H9 (cell line): ENCODE measurements around the gene AQP11. TPM values are rescaled to one million over a fixed set of nuclear protein-coding genes. Genes with fewer than 3 reads are reported as not detected.

ENCODE experiments used
- DNase-seq: peaks from one replicate; pipeline ENCODE4 v3.0.0-alpha.2; 2017
- H2AFZ ChIP-seq: one replicate; pipeline ENCODE4 v1.6.1; 2013; ENCODE audit warnings: mild to moderate bottlenecking, low read length, control low read depth, moderate library complexity
- H2AK5ac ChIP-seq: 2 replicates; pipeline ENCODE4 v1.6.1; 2013; ENCODE audit warnings: low read length, control low read depth, mixed read lengths; ENCODE audit not compliant: insufficient read length
- H2BK120ac ChIP-seq: one replicate; pipeline ENCODE4 v1.6.1; 2013; ENCODE audit warnings: low read depth, mild to moderate bottlenecking, low read length, control low read depth, inconsistent platforms; ENCODE audit not compliant: poor library complexity, severe bottlenecking
- H2BK12ac ChIP-seq: 2 replicates; pipeline ENCODE4 v1.6.1; 2013; ENCODE audit warnings: low read length, control low read depth, mixed read lengths, low read depth; ENCODE audit not compliant: insufficient read length
- H2BK15ac ChIP-seq: 2 replicates; pipeline ENCODE4 v1.6.1; 2013; ENCODE audit warnings: low read depth, low read length, control low read depth
- H2BK20ac ChIP-seq: one replicate; pipeline ENCODE4 v1.6.1; 2013; ENCODE audit warnings: low read depth, mild to moderate bottlenecking, low read length, control low read depth, inconsistent platforms; ENCODE audit not compliant: poor library complexity, severe bottlenecking
- H2BK5ac ChIP-seq: 2 replicates; pipeline ENCODE4 v1.6.1; 2013; ENCODE audit warnings: low read length, control low read depth, mixed read lengths; ENCODE audit not compliant: insufficient read length
- H3K14ac ChIP-seq: 2 replicates; pipeline ENCODE4 v1.6.1; 2013; ENCODE audit warnings: low read length, control low read depth; ENCODE audit not compliant: insufficient read depth
- H3K18ac ChIP-seq: 2 replicates; pipeline ENCODE4 v1.6.1; 2013; ENCODE audit warnings: low read depth, mild to moderate bottlenecking, mixed read lengths, low read length, control low read depth; ENCODE audit not compliant: insufficient read length
- H3K23ac ChIP-seq: 2 replicates; pipeline ENCODE4 v1.6.1; 2013; ENCODE audit warnings: low read length, control low read depth, mixed read lengths, low read depth; ENCODE audit not compliant: insufficient read length
- H3K23me2 ChIP-seq: 2 replicates; pipeline ENCODE4 v1.6.1; 2013; ENCODE audit warnings: low read depth, mild to moderate bottlenecking, mixed read lengths, low read length, control low read depth; ENCODE audit not compliant: insufficient read length, poor library complexity, severe bottlenecking
- H3K27ac ChIP-seq: 2 replicates; pipeline ENCODE4 v1.5.1; 2013; ENCODE audit warnings: low read length, control low read depth, mixed read lengths, low read depth; ENCODE audit not compliant: insufficient read length
- H3K27me3 ChIP-seq: 2 replicates; pipeline ENCODE4 v1.6.1; 2013; ENCODE audit warnings: low read length, control low read depth, inconsistent platforms; ENCODE audit not compliant: insufficient read depth
- H3K4ac ChIP-seq: 2 replicates; pipeline ENCODE4 v1.6.1; 2013; ENCODE audit warnings: low read depth, mild to moderate bottlenecking, control low read depth, inconsistent platforms, low read length, moderate library complexity
- H3K4me1 ChIP-seq: 2 replicates; pipeline ENCODE4 v1.6.1; 2013; ENCODE audit warnings: low read length, control low read depth, inconsistent platforms; ENCODE audit not compliant: insufficient read depth
- H3K4me2 ChIP-seq: 2 replicates; pipeline ENCODE4 v1.6.1; 2013; ENCODE audit warnings: low read length, control low read depth, mixed read lengths; ENCODE audit not compliant: insufficient read length, insufficient read depth
- H3K56ac ChIP-seq: 2 replicates; pipeline ENCODE4 v1.6.1; 2013; ENCODE audit warnings: low read depth, mild to moderate bottlenecking, mixed read lengths, low read length, control low read depth; ENCODE audit not compliant: insufficient read length
- H3K79me1 ChIP-seq: 2 replicates; pipeline ENCODE4 v1.6.1; 2013; ENCODE audit warnings: low read depth, mild to moderate bottlenecking, moderate library complexity, low read length, control low read depth, inconsistent platforms; ENCODE audit not compliant: insufficient read depth, poor library complexity, severe bottlenecking
- H3K79me2 ChIP-seq: 2 replicates; pipeline ENCODE4 v1.6.1; 2013; ENCODE audit warnings: low read length, control low read depth, inconsistent platforms; ENCODE audit not compliant: insufficient read depth
- H3K9ac ChIP-seq: 2 replicates; pipeline ENCODE4 v1.6.1; 2013; ENCODE audit warnings: low read length, control low read depth, mixed read lengths; ENCODE audit not compliant: insufficient read length; ENCODE audit errors: extremely low read depth
- H3K9me3 ChIP-seq: one replicate; pipeline ENCODE4 v1.6.1; 2013; ENCODE audit warnings: low read depth, low read length, inconsistent platforms; ENCODE audit not compliant: control insufficient read depth
- H3T11ph ChIP-seq: one replicate; pipeline ENCODE4 v1.6.1; 2013; ENCODE audit warnings: mild to moderate bottlenecking, low read length, control low read depth, inconsistent platforms
- H4K20me1 ChIP-seq: one replicate; pipeline ENCODE4 v1.6.1; 2013; ENCODE audit not compliant: control insufficient read depth, insufficient read length, insufficient read depth
- H4K5ac ChIP-seq: 2 replicates; pipeline ENCODE4 v1.6.1; 2013; ENCODE audit warnings: low read depth, mild to moderate bottlenecking, mixed read lengths, low read length, control low read depth; ENCODE audit not compliant: insufficient read length
- H4K8ac ChIP-seq: replicated peaks from 2 replicates; pipeline ENCODE4 v1.6.1; 2013; ENCODE audit warnings: low read length, control low read depth, mixed read lengths, low read depth; ENCODE audit not compliant: insufficient read length
- H4K91ac ChIP-seq: 2 replicates; pipeline ENCODE4 v1.6.1; 2013; ENCODE audit warnings: low read depth, mild to moderate bottlenecking, moderate library complexity, mixed read lengths, low read length, control low read depth; ENCODE audit not compliant: insufficient read length
- H3K27ac Mint-ChIP-seq, 3 experiments: 2 replicates in 2 of 3; 3 replicates in 1 of 3; pipeline ENCODE4 v1.8.0; 2020 to 2021; ENCODE audit warnings: mixed read lengths in 3 of 3, mild to moderate bottlenecking in 1 of 3, moderate library complexity in 1 of 3
- H3K27me3 Mint-ChIP-seq: 2 replicates; pipeline ENCODE4 v1.8.0; 2021; ENCODE audit warnings: low read depth, mild to moderate bottlenecking, moderate library complexity, mixed read lengths
- H3K36me3 Mint-ChIP-seq, 3 experiments: 2 replicates in 2 of 3; 3 replicates in 1 of 3; pipeline ENCODE4 v1.8.0; 2020 to 2021; ENCODE audit warnings: low read depth in 3 of 3, mixed read lengths in 3 of 3; ENCODE audit not compliant: insufficient read depth in 1 of 3
- H3K4me1 Mint-ChIP-seq, 2 experiments: 2 replicates each; pipeline ENCODE4 v1.8.0; 2020; ENCODE audit warnings: mixed read lengths in 2 of 2
- H3K4me3 Mint-ChIP-seq, 2 experiments: 2 replicates in 1 of 2; 3 replicates in 1 of 2; pipeline ENCODE4 v1.8.0; 2020 to 2021; ENCODE audit warnings: mild to moderate bottlenecking in 2 of 2, mixed read lengths in 2 of 2, moderate library complexity in 1 of 2
- H3K9me3 Mint-ChIP-seq, 2 experiments: 2 replicates in 1 of 2; 3 replicates in 1 of 2; pipeline ENCODE4 v1.8.0; 2020; ENCODE audit warnings: mild to moderate bottlenecking in 2 of 2, mixed read lengths in 2 of 2, moderate library complexity in 1 of 2
- CTCF ChIP-seq: fragments of 200-600 bp; sonication (generic); conservative IDR thresholded peaks from 3 replicates; pipeline ENCODE4 v1.8.0; 2021; ENCODE audit warnings: antibody characterized with exemption, mild to moderate bottlenecking
- WGBS: extraction: QIAGEN DNeasy Blood & Tissue Kit; methylation state at CpG from one replicate; pipeline ENCODE4 v1.1.7; 2013; ENCODE audit warnings: missing lambda C conversion rate, low lambda C conversion rate, mixed read lengths; ENCODE audit not compliant: insufficient read length; ENCODE audit errors: extremely low coverage; 5-methylcytosine and 5-hydroxymethylcytosine counted together
- total RNA-seq: library from RNA; stranded (reverse); gene quantifications from 2 replicates; pipeline ENCODE4 v1.2.1, GENCODE V29; 2021

Gene AQP11
- total RNA-seq, 1 experiment from 2014 or later: 1.1 TPM

GRCh38 chr11:77590194-77590782 lies 535 bp downstream of the AQP11 start:
- Histone ChIP-seq H3K14ac (no peak overlapping the region), H2AFZ (no peak overlapping the region), H3K18ac (no peak overlapping the region), H2BK20ac (no peak overlapping the region), H3K4me1 (no peaks in the 10 kb centered on the region), H2BK120ac (no peak overlapping the region), H2AK5ac (no peak overlapping the region), H3K23ac (no peak overlapping the region), H2BK5ac (no peak overlapping the region), H4K91ac (no peak overlapping the region), H3K27ac (no peak overlapping the region), H3K4me2 (peak overlapping the region; percentile 66), H3K79me1 (no peaks in the 10 kb centered on the region), H3K27me3 (no peaks in the 10 kb centered on the region; the same call in 1 of the 2 replicates), H2BK15ac (no peak overlapping the region), H4K8ac (no peak overlapping the region), H3K9ac (no peak overlapping the region), H3K9me3 (no peaks in the 10 kb centered on the region), H3K79me2 (no peaks in the 10 kb centered on the region), H3K56ac (no peak overlapping the region), H3K4ac (no peak overlapping the region), H3K23me2 (peaks cover 7% of the 10 kb centered on the region), H4K5ac (no peak overlapping the region), H4K20me1 (no peaks in the 10 kb centered on the region), H2BK12ac (no peak overlapping the region), H3T11ph (no peak overlapping the region)
- Mint-ChIP-seq H3K4me3 (peak overlapping the region; percentile 82 to 93), H3K27ac (peak overlapping the region in 1 of 3 experiments; percentile 75; a peak in 2 of 7 replicates), H3K27me3 (peaks cover 28% of the 10 kb centered on the region), H3K36me3 (peaks cover under 1 to 1% (median 1%) of the 10 kb centered on the region in 3 experiments; a peak in 4 of 7 replicates), H3K9me3 (peaks cover 0 to 9% of the 10 kb centered on the region in 2 experiments; a peak in 4 of 5 replicates), H3K4me1 (peaks cover 10 to 15% of the 10 kb centered on the region in 2 experiments)
- no CpG with 5 or more reads among the region's 31 CpGs for WGBS
- peak; percentile 62 for DNase-seq
- TF ChIP-seq CTCF: peak; percentile 43; the same call in 2 of the 3 replicates
